ENCODE results near the gene PLCH1. TPM values are rescaled to one million over a fixed set of nuclear protein-coding genes. Genes with fewer than 3 reads are reported as not detected.
"Not testable (repeated sequence)": the region's sequence is repeated elsewhere in the genome, so short reads cannot be mapped to it uniquely, and the experiment has no call there.

Gene PLCH1
- total RNA-seq, 1 experiment from 2014 or later, result 8.9 TPM

GRCh38 chr3:155402656-155403055, 342.2 kb downstream of the PLCH1 start:
- TF ChIP-seq ZNF121 (CRISPR knock-in tag; IDR thresholded peaks at IDR 0.05), result no peak
- TF ChIP-seq CDX4 (CRISPR knock-in tag; IDR thresholded peaks at IDR 0.05; ENCODE audit: borderline replicate concordance), result no peak
- TF ChIP-seq, protein P1, sequence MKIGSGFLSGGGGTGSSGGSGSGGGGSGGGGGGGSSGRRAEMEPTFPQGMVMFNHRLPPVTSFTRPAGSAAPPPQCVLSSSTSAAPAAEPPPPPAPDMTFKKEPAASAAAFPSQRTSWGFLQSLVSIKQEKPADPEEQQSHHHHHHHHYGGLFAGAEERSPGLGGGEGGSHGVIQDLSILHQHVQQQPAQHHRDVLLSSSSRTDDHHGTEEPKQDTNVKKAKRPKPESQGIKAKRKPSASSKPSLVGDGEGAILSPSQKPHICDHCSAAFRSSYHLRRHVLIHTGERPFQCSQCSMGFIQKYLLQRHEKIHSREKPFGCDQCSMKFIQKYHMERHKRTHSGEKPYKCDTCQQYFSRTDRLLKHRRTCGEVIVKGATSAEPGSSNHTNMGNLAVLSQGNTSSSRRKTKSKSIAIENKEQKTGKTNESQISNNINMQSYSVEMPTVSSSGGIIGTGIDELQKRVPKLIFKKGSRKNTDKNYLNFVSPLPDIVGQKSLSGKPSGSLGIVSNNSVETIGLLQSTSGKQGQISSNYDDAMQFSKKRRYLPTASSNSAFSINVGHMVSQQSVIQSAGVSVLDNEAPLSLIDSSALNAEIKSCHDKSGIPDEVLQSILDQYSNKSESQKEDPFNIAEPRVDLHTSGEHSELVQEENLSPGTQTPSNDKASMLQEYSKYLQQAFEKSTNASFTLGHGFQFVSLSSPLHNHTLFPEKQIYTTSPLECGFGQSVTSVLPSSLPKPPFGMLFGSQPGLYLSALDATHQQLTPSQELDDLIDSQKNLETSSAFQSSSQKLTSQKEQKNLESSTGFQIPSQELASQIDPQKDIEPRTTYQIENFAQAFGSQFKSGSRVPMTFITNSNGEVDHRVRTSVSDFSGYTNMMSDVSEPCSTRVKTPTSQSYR (CRISPR knock-in tag; IDR thresholded peaks at IDR 0.05), result no peak
- TF ChIP-seq PRRX2 (CRISPR knock-in tag; IDR thresholded peaks at IDR 0.05), result no peak
- no peak overlapping the region for H3K27ac Mint-ChIP-seq
- H3K27me3 Mint-ChIP-seq (ENCODE audit: low read depth), result no peaks in the 10 kb centered on the region
- DNase-seq (ENCODE audit: low spot score) (no peak), ATAC-seq (no peak)
- ChIA-PET CTCF (no interaction called here), POLR2A (no interaction called here)
- no peaks in the 10 kb centered on the region for H3K36me3 Mint-ChIP-seq
- no peaks in the 10 kb centered on the region for H3K4me1 Mint-ChIP-seq
- no peak overlapping the region for H3K4me3 Mint-ChIP-seq
- H3K9me3 Mint-ChIP-seq, result peaks cover 4% of the 10 kb centered on the region

GRCh38 chr3:155398046-155398445, 346.8 kb downstream of the PLCH1 start:
- no peak for DNase-seq (ENCODE audit: low spot score)
- TF ChIP-seq, protein P2, sequence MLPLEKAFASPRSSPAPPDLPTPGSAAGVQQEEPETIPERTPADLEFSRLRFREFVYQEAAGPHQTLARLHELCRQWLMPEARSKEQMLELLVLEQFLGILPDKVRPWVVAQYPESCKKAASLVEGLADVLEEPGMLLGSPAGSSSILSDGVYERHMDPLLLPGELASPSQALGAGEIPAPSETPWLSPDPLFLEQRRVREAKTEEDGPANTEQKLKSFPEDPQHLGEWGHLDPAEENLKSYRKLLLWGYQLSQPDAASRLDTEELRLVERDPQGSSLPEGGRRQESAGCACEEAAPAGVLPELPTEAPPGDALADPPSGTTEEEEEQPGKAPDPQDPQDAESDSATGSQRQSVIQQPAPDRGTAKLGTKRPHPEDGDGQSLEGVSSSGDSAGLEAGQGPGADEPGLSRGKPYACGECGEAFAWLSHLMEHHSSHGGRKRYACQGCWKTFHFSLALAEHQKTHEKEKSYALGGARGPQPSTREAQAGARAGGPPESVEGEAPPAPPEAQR (CRISPR knock-in tag; IDR thresholded peaks at IDR 0.05), result no peak
- TF ChIP-seq ZNF219 (CRISPR knock-in tag; IDR thresholded peaks at IDR 0.05; ENCODE audit: borderline replicate concordance), result no peak
- TF ChIP-seq ZBTB43 (CRISPR knock-in tag; IDR thresholded peaks at IDR 0.05), result no peak
- no peak for TF ChIP-seq PRRX2 (CRISPR knock-in tag; IDR thresholded peaks at IDR 0.05)
- TF ChIP-seq, protein P1 (CRISPR knock-in tag; IDR thresholded peaks at IDR 0.05), result no peak
- TF ChIP-seq MXD4 (CRISPR knock-in tag; IDR thresholded peaks at IDR 0.05; ENCODE audit: borderline replicate concordance), result no peak
- no peak for TF ChIP-seq ZNF317 (CRISPR knock-in tag; IDR thresholded peaks at IDR 0.05; ENCODE audit: borderline replicate concordance, low read depth)
- TF ChIP-seq, protein P3, sequence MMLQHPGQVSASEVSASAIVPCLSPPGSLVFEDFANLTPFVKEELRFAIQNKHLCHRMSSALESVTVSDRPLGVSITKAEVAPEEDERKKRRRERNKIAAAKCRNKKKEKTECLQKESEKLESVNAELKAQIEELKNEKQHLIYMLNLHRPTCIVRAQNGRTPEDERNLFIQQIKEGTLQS (CRISPR knock-in tag; conservative IDR thresholded peaks at IDR 0.05), result no peak
- TF ChIP-seq GTF2I (CRISPR knock-in tag; conservative IDR thresholded peaks at IDR 0.05), result no peak
- TF ChIP-seq KAT7 (CRISPR knock-in tag; IDR thresholded peaks at IDR 0.05; ENCODE audit: borderline replicate concordance), result no peak
- TF ChIP-seq, protein P4, sequence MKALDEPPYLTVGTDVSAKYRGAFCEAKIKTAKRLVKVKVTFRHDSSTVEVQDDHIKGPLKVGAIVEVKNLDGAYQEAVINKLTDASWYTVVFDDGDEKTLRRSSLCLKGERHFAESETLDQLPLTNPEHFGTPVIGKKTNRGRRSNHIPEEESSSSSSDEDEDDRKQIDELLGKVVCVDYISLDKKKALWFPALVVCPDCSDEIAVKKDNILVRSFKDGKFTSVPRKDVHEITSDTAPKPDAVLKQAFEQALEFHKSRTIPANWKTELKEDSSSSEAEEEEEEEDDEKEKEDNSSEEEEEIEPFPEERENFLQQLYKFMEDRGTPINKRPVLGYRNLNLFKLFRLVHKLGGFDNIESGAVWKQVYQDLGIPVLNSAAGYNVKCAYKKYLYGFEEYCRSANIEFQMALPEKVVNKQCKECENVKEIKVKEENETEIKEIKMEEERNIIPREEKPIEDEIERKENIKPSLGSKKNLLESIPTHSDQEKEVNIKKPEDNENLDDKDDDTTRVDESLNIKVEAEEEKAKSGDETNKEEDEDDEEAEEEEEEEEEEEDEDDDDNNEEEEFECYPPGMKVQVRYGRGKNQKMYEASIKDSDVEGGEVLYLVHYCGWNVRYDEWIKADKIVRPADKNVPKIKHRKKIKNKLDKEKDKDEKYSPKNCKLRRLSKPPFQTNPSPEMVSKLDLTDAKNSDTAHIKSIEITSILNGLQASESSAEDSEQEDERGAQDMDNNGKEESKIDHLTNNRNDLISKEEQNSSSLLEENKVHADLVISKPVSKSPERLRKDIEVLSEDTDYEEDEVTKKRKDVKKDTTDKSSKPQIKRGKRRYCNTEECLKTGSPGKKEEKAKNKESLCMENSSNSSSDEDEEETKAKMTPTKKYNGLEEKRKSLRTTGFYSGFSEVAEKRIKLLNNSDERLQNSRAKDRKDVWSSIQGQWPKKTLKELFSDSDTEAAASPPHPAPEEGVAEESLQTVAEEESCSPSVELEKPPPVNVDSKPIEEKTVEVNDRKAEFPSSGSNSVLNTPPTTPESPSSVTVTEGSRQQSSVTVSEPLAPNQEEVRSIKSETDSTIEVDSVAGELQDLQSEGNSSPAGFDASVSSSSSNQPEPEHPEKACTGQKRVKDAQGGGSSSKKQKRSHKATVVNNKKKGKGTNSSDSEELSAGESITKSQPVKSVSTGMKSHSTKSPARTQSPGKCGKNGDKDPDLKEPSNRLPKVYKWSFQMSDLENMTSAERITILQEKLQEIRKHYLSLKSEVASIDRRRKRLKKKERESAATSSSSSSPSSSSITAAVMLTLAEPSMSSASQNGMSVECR (CRISPR knock-in tag; IDR thresholded peaks at IDR 0.05; ENCODE audit: borderline replicate concordance), result no peak
- TF ChIP-seq GRHL2 (CRISPR knock-in tag; IDR thresholded peaks at IDR 0.05; ENCODE audit: insufficient replicate concordance, severe bottlenecking), result no peak
- TF ChIP-seq SOX15 (CRISPR knock-in tag; IDR thresholded peaks at IDR 0.05), result no peak
- TF ChIP-seq, protein P5, sequence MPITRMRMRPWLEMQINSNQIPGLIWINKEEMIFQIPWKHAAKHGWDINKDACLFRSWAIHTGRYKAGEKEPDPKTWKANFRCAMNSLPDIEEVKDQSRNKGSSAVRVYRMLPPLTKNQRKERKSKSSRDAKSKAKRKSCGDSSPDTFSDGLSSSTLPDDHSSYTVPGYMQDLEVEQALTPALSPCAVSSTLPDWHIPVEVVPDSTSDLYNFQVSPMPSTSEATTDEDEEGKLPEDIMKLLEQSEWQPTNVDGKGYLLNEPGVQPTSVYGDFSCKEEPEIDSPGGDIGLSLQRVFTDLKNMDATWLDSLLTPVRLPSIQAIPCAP (CRISPR knock-in tag; IDR thresholded peaks at IDR 0.05), result no peak
- TF ChIP-seq SMAD4 (CRISPR knock-in tag; IDR thresholded peaks at IDR 0.05), result no peak
- Mint-ChIP-seq H3K27me3 (ENCODE audit: low read depth) (no peaks in the 10 kb centered on the region), H3K9me3 (peaks cover 20% of the 10 kb centered on the region), H3K4me1 (peaks cover 4% of the 10 kb centered on the region; the same call in 1 of the 2 replicates), H3K36me3 (peaks cover 11% of the 10 kb centered on the region), H3K27ac (no peak overlapping the region), H3K4me3 (no peak overlapping the region)
- ATAC-seq, result no peak
- ChIA-PET CTCF (interaction anchor here (0.9 kb wide), 2 partner anchors 15 to 23 kb away, joined by 4 read pairs; no protein-coding TSS in a partner anchor), POLR2A (interaction anchor here (0.6 kb wide), 1 partner anchor 348 kb away, joined by 3 read pairs; no protein-coding TSS in a partner anchor)

- H3K4me1 Mint-ChIP-seq; H3K27me3 Mint-ChIP-seq (ENCODE audit: low read depth); POLR2A ChIA-PET; ATAC-seq; H3K27ac Mint-ChIP-seq; H3K4me3 Mint-ChIP-seq; DNase-seq (ENCODE audit: low spot score); CTCF ChIA-PET: not testable (repeated sequence)
- H3K9me3 Mint-ChIP-seq, result peaks cover 16% of the 10 kb centered on the region
- peaks cover 11% of the 10 kb centered on the region for H3K36me3 Mint-ChIP-seq
Measured at GRCh38 chr3:155394896-155395295, 350.0 kb downstream of the PLCH1 start.
